GM11168 (cell line): ENCODE data around the gene COL4A4.

Source experiments
- in situ Hi-C: fragments of 300-500 bp; cut with MboI; formaldehyde crosslinking; loops from one replicate; pipeline ENCODE4 v1.12.0; 2022; ENCODE audit warnings: low sequenced_read_pairs; ENCODE audit not compliant: unreplicated experiment

COL4A4 gene

DNA sequence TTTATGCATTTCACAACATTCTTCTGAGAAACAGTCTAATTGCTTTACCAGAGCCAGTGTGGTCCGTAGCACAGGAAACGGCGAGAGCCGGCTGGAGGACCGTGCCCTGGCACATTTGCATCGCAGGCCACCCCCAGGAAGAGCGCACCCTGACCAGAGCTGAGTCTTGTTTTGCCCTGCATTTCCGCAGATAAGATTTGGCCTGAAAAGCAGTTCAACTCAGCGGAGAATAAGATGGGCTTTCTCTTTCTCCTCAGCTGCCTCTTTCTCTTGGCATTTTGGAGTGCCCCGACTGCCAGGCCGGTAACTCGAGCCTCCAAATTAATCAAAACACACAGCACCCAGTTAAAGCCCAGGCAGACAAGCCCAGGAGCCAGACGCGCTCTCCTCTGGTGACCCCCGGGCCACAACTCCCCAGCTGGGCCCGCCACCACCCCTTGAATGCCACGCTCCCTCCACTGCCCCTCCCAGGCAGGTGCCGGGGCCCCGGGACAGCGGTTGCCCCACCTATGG is 464 bp downstream of the COL4A4 start:
- in situ Hi-C loops = no loop called here

DNA sequence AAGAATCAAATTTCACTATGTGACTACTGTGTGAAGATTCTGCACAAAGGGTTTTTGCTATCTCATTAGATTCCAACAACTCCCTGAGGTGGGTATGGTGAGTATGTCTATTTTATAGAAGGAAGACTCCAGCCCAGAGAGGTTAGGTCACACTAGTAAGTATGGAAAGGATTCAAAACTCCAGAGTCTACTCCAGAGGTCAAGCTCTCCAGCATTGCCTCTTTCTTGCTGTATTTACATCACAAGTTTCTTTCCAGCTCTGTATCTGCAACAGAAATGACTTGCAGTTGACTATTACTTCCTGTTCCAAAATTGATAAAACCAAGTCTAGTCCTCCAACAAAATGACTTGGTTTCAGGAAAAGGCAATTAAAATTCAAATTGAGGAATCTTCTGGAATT is 2.1 kb downstream of the COL4A4 start:
- in situ Hi-C loops = no loop called here

DNA sequence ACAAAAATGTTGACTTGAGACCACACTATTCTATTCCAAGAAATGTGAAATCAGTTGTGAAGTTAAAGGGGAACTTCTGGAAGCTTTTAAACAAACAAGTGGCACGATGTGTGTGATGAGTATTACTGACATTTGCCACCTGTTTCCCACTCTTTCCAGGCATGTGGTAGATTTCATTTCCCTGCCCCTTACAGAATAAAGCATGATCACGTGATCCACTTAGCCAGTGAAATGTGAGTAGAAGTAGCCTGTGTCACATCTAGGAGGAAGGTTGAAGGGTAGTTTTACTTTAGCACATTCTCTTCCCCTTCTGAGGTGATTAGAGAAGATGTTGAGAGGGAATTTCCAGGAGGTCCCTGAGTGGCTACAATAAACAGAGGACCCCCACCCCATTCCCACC is 3.8 kb downstream of the COL4A4 start:
- in situ Hi-C loops = no loop called here

DNA sequence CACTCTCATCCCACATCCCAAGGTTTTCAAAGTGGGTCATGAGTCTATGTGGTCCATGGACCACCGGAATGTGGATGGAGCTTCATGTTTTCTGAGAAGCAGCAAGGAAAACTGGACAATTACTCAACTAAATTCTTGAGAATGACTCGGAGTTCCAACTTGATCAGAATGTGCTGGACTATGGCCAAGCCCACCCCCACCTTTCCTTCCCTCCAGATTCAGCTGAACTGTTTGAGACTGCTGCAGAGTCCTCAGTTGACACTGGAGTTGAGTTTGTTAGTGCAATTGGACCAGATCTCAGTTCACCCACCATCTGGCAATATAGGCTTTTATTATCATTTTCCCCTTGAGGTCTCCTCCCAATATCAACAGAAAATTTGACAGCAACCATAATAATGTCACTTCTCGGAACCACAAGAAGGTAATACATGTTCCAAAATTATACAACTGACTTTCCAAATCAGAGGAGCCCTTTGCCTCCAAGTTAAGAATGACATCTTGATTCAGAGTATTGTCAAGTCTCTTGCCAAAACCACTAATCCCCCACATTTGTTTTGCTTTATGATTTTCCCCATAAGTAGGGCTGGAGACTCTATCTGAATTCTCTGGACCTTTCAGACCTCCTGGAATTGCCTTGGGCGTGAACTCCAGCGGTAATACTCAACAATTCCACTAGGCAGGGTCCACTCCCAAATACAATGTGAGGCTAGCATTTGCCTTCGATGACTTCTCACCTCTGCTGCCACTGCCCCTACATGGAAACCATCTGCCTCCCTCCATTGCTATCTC is 8.8 kb downstream of the COL4A4 start:
- in situ Hi-C loops = no loop called here

DNA sequence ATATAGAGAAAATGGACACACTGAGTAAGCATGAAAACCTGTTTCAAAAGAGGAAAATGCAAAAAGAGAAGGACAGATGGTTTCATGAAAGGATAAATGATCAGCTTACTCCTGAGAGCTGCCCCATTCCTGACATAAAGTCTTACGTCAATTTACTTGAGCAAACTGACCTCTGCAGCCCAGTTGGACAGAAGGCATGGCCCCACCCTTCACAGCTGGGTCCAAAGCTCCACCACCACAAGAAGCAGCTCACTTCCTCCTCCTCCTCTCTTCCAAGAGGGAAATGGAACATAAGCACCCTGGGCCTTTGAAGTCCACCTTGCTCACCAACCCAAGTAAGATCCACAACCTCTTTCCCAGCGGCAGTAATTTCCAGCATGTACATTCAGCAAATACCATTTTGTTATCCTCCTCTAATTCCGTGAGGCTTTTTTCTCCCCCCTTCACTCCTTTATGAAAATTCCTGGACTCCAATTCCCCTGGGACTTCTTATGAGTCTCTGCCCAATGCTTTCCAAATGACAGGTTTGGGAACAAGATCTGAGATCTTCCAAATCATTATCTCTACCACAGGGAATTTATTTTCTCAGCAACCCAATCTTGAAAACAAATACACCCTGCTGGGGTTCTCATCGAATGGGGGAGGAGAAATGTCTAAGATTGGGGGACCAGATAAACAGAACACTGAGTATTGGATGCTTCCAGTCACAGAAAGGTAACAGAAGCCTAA is 10.1 kb downstream of the COL4A4 start:
- in situ Hi-C loops = no loop called here

DNA sequence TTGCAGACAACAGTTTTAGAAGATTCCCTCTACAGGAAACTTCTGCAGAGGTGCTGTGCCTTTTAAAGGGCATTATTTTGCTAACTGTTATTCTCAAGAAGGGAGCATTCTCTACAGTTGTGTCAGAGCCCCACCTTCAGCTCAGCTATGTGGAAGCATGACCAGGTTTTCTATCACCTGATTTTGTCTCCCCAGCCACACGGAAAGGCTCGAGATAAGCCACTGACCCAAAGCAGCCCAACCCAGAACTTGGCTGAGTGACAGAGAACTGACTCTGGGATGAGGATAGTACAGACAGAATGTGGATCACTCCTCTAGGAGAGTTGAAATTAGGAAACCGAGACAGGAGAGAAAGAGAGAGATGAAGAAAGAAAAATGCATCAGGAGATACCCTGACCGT is 10.7 kb downstream of the COL4A4 start:
- in situ Hi-C loops = no loop called here

DNA sequence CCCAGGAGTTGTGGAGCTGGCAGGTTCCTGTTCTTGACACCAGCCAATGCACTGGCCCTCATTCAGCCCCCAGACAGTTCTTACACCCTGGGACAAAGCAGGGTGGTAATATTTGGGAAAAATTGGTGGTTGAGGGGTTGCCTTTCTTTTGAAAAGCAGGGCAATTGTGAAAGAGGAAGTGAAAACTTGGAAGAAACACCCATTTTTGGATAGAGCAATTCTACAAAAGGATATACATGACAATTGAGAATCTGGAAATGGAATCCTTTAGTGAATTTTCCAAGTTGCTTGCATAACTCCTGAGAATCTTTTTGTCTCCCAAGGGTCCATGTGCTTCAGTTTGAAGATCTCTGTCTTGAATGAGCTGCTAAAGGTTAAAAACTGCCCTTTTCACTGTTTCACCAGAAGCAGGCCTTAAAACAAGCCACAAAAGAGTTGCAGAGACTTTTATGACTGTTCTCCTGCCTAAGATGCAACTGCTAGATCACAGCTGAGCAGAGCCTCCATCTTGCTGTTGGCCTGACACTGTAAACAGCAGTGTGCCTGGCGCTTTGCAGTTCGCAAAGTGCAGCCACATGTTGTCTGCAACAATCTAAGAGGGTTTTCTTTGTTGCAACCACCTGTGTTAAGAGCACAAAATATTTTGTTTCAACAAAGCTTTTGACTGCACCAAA is 11.8 kb downstream of the COL4A4 start:
- in situ Hi-C loops = no loop called here

DNA sequence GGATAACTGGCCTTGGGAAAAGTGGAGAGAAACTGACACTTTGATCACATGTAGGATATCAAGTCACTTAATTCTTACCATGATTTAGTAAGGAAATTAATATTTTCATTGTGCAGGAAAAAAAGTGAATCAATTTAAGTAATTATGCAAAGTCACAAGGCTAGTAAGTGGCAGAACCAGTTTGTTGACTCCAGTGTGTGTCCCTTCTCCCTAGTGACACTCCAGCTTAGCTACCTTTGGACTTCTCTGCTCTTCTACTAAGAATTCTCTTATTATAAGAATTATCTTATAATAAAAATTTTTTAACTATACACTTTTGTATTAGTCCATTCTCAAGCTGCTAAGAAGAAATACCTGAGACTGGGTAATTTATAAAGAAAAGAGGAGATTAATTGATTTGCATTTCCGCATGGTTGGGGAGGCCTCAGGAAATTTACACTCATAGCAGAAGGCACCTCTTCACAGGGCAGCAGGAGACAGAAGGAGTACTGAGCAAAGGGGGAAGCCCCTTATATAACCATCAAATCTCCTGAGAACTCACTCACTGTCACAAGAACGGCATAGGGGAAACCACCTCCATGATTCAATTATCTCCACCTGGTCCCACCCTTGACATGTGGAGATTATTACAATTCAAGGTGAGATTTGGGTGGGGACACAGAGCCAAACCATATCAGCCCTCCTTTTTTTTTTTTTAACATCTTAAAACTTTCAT is 13.6 kb downstream of the COL4A4 start:
- in situ Hi-C loops = no loop called here

DNA sequence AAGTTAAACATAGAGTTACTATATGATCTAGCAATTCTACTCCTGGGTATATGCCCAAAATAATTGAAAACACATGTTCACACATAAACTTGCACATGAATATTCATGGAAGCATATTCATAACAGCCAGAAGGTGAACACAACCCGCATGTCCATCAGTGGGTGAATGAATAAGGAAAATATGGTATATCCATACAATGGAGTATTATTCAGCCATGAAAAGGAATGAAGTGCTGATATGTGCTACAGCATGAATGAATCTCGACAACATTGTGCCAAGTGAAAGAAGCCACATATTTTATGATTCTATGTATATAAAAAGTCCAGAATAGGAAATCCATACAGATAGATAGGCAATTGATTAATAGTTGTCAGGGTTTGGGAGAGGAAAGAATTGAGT is 15.9 kb downstream of the COL4A4 start:
- in situ Hi-C loops = no loop called here

DNA sequence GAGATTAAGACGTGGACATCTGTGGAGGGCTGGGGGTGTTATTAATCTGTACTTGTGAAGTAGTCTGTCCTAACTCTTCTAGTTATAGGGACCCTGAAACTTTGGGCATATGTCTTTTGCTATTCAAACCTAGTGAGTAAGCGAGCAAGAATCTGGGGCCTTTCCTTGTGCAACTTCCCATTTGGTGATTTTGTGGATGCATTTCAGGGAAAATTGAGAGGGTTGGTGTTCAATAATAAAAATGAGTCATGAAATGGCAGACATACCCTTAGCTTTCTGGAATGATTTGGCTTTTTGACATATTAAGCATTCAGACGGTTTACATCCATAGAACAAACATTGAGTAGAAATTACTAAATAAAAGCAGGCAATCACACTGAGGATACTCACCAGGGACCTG is 17.0 kb downstream of the COL4A4 start:
- in situ Hi-C loops = no loop called here

DNA sequence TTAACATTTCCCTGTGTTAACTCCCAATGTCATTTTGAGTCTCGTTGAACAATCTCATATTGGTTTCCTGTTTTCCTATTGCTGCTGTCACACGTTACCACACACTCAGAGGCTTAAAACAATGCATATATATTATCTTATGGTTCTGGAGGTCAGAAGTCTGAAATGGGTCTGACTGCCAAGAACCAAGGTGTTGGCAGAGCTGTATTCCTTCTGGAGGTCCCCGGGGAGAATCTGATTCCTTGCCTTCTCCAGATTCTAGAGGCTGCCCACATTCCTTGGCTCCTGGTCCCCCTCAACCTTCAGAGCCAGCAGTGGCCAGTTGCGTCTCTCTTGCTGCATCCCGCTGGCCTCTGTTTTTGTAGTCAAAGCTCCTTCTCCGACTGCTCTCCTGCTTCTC is 17.5 kb downstream of the COL4A4 start:
- in situ Hi-C loops = no loop called here

DNA sequence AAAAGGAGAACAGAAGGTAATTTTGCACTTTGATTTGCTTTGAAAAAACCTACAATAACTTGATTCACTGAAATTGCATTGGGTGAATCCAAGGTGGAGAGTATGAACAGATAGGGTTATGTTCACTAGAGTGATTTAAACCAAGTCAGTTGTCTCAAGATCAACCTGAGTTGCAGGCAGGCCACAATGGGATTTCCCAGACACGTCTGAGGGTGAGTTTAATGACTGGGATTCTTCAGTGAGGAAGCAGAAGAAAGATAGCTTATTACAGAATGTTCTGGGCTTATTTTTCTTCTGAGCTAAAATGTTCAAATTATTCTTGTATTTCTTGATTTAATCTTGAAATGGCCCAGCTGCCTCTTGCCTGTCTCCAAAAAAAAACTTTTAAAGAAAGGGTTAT is 20.1 kb downstream of the COL4A4 start:
- in situ Hi-C loops = no loop called here

DNA sequence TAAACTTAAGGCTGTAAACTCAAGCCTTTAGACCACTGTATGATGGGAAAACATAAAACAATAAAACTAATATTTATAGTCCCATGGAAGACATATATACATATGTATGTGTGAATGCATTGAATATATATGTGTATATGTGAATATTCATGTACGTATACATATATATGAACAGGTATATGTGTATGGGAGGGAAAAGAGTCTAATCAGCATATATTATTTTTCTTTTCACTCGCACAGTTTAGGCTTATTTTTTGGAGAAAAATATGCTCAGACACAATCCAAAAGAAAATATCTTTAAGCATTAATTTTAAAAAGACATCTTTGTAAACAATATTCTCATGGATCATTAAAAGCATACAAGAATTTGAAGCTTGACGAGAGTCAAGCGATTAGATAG is 22.7 kb downstream of the COL4A4 start:
- in situ Hi-C loops = no loop called here

DNA sequence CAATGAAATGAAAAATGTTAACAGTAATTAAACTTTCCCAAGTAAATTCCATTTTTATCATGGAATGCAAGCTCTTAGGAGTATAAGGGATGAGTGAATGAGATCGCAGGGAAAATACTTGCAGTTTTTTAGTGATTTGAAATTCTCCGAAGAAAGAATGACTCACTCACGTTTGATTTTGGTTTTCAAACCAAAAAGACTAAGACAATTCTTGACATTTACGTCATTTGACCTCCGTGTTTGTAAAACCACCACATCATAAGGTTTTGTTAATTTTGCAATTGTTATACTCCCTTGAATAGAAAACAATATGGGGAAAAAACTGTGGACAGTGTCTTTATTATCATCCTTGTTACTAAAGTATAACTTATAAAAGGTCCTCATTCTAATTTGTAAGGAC is 29.4 kb downstream of the COL4A4 start:
- in situ Hi-C loops = no loop called here

DNA sequence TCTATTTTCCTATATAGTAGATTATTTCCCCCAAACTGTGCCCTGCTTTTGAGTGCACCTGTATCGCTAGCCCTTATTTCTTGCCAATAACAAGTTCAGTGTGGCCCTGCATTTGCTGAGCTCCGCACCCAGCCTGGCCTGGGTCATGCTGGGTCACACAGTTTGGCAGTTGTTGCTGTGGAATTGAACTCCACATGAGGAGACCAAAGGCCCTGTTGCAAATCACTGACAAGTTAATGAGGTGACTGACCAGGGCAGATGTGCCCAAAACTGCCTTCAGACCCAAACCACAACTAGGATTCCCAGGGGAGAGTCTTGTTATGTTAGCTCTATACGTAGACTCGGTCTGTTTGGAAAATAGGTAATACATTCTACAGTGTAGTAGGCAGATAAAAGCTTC is 31.0 kb downstream of the COL4A4 start:
- in situ Hi-C loops = no loop called here

DNA sequence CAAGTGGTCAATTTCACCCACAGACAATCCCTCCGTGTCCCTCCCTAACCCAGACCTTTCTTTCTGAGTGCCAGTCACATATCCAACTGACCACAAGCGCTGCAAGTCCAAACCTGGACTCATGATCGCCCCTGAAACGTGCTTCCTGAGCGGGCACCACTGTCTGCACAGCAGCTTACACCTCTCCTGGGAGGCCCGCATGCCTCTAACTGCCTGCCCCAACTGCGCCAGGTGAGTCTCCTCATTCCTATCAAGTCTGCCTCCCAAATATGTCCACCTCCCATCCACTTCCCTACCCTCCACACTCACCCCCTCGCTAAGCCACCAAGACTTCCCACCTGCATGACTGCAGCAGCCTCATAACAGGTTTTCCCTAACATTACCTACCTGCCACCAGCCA is 33.4 kb downstream of the COL4A4 start:
- in situ Hi-C loops = no loop called here

DNA sequence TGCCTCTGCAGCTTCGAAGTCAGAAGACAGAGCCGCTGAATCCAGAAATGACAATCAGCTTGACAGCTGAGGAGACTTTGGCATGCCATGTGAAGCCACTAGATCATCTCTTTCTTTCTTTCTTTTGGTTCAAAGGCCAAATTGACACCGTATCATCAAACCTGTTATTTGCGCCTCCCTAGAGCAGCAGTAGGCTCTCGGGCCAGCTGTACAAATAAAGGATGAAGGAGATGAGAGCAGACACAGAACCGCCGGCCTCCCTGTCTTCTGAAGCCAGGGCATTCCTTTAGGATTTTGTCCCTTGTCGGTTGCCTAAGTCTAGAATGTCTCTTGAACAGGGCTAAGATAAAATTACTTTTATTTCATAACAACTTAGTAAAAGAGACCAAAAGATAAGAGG is 36.8 kb downstream of the COL4A4 start:
- in situ Hi-C loops = no loop called here

DNA sequence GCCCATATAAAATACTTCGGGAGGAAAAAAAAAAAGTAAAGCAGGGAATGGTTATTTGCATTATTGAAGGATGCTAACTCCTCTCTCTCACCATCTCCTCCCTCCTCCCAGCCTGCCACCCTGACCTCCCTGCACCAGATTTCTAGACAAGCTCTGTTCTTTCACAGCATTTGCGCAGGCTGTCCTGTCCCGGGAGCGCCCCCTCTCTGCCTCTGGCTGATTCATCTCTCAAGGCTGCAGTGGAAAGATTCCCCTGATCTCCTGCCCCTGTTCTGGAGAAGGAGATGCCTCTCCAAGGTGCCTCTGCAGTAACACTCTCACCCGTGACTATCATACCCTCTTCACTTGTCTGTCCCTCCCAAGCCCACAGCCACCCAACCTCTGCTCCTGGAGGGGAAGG is 38.5 kb downstream of the COL4A4 start:
- in situ Hi-C loops = no loop called here

DNA sequence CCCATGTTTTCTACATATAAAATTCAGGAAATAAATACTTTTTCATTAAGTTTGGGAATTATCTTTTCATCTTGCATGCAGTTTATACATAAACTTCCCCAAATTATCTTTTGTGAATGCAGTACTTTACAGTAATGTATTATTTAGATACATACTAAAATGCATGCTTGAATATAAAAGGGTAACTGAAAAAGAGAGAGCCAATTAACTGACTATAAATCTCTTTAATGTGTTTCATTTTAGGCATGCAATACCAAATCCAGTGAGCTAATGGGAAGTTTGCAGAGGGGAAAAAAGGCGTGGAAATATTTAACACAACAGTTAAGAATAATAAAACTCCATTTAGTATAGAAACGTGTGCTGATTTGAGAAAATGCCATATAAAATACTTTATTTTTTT is 39.2 kb downstream of the COL4A4 start:
- in situ Hi-C loops = no loop called here

DNA sequence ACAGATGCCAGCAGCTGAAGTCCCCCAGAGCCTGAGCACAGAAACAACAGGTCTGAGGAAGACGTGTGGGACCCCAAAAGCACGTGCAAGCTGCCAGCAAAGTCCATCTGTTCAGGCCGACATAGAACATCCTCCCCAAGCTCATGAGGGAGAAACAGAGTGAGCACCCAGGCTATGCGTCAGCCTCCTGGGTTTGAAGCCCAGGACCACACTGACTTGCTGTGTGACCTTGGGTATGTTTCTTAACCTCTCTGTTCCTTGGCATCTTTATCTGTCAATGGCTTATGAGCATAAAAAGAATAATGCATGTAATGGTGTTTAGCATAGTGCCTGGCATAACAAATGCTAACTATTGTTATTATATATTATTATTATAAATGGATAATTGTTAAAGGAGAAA is 40.3 kb downstream of the COL4A4 start:
- in situ Hi-C loops = no loop called here

DNA sequence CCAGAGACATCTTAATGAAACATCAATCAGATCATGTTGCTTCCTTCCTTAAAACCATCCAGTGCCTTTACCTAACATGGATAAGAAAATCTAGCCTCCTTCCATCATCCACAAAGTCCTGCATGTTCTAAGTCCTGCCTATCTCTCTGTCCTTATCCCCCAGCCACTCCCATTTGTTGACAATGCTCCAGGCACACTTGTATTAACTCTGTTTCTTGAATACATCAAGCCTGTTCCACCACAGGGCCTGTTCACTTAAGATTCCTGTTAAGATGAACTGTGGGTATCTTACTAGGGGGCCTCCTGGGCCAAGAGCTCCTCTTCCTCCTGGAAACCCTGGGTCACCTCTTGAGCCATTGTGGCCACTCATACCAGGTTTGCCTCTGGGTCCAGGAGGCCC is 45.7 kb downstream of the COL4A4 start:
- in situ Hi-C loops = no loop called here
